Activated CD4-positive, alpha-beta T cell treated with anti-CD3 and anti-CD28 coated beads for 24 hours (primary cell): ENCODE measurements around the gene BAIAP3.

Source experiments
- DNase-seq, 2 donors: peaks; one replicate each; pipeline ENCODE4 v3.0.0-alpha.2; 2020; ENCODE audit warnings: low read depth in 2 of 2

Gene BAIAP3

DNA sequence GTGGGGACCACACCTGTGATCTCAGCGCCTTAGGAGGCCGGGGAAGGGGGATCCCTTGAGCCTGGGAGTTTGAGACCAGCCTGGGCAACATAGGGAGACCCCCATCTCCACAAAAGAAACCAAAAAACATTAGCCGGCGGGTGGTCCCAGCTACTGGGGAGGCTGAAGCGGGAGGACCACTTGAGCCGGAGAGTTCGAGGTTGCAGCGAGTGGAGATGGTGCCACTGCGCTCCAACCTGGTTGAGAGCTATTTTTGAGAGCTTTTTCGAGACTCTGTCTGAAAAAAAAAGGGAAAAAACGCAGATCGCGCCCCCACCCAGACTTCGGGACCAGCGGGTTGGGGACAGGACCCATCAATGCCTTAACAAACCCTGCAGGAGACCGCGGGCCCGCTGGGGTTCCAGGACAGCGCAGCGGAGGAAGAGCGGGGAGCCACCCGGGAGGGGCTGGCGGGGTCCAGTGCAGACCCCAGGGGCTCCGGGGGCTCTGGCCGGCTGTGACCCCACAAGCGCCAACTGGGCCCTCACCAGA, 762 bp upstream of the BAIAP3 start:
- DNase-seq, result no peak

- no peak for DNase-seq
Measured at GRCh38 chr16:1333854-1334700, 632 bp downstream of the BAIAP3 start.

GRCh38 chr16:1334739-1335138, 1.3 kb downstream of the BAIAP3 start:
- no peak for DNase-seq

DNA sequence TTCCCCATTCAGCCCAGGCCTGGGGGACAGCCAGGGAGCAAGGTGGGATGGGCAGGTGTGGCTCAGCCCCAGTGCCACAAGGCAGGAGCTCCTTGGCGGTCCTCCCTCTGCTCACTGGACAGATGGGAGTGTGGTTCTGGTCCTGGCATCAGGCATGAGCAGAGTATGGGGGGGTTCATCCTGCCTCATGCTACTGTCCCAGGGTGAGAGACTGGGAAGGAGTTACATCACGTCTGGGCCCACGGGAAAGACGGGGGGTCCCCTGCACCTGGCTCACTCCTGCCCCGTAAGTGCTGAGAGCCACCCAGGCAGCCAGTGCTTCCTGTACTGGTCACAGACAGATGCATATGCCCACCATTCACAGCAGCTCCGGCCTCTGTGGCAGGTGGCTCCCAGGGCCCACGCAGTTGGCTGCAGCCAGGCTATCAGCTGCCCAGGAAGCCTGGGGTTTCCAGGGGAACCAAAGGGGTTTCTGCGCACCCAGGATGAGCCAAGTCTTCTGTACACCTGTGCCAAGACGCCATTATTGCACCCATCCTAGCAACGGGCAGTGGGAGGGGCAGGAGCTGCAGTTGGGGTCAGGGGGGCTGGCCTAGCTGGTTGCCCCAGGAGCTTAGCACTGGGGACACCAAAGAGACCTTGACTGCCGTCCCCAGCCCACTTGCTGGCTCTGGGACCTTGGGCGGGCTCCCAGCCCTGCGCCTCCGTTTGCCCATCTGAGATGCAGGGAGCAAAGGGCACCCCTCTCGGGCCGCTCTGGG, 1.9 kb downstream of the BAIAP3 start:
- no peak for DNase-seq

GRCh38 chr16:1335996-1336395, 2.6 kb downstream of the BAIAP3 start:
- DNase-seq, result no peak

GRCh38 chr16:1336619-1337018, 3.2 kb downstream of the BAIAP3 start:
- no peak for DNase-seq

DNA sequence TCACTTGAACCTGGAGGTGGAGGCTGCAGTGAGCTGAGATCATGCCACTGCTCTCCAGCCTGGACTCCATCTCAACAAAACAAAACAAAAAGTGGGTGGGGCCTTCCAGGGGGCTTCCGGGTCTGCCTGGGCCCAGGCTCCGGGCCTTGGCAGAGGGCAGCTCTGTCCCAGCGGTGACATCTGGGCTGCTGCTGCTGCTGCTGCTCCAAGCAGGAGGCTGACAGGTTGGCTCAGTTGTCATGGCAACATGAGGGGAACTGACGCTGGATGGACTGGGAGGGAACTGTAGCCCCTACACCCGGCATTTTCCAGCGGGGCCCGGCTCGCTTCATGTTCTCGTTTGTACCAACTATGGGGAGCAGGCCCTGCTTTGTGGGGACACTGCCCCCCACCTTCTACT, 4.0 kb downstream of the BAIAP3 start:
- DNase-seq, result no peak

DNA sequence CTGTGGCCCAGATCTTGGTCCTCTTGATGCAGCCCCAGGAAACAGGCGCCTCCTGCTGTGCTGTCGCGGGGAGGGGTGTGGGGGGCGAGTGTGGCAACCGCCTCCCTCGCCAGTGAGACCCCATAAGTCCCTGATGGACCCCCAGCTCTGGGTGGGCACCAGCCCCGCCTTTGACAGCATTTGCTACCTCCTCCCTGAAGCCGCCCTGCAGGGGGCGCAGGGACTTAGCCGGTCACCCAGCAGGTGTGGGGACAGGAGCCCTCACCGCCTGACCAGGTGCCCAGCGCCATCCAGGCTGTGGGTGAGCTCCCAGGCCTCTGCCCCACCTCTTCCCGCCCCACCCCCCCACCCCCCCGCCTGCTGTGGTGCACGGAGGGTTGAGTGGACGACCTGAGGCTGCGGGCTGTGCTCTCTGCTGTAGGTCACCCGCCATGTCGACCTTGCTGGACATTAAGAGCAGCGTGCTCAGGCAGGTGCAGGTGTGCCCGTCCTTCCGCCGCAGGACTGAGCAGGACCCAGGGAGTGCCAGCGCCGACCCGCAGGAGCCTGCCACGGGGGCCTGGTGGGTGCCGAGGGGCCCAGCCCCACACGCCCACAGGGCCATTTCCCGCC, 4.8 kb downstream of the BAIAP3 start:
- DNase-seq, result no peak

- no peak for DNase-seq
Measured at GRCh38 chr16:1338855-1339675, 5.6 kb downstream of the BAIAP3 start.

GRCh38 chr16:1340730-1341494, 7.5 kb downstream of the BAIAP3 start:
- DNase-seq, result no peak

- no peak for DNase-seq
Measured at GRCh38 chr16:1341495-1342420, 8.3 kb downstream of the BAIAP3 start.

- DNase-seq, result peak; percentile 82 to 90
Measured at GRCh38 chr16:1342526-1343427, 9.3 kb downstream of the BAIAP3 start.

- no peak for DNase-seq
Measured at GRCh38 chr16:1343428-1344242, 10.2 kb downstream of the BAIAP3 start.

GRCh38 chr16:1344499-1344898, 11.1 kb downstream of the BAIAP3 start:
- no peak for DNase-seq

DNA sequence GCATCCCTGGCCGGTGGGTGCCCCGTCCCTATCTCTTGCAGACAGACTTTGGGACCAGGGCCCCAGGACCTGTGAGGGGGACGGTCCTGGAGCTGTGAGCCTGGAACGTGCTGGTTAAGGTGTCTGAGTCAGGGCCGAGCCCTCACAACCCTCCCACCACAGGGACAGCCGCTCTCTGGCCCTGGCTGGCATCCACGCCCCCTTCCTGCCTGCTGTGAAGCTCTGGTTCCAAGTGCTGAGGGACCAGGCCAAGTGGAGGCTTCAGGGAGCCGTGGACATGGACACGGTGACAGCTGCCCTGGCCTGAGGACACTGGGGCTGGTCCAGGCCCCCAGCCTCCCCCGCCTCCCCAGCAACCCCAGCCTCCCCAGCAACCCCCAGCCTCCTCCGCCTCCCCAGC, 11.6 kb downstream of the BAIAP3 start:
- DNase-seq, result no peak

DNA sequence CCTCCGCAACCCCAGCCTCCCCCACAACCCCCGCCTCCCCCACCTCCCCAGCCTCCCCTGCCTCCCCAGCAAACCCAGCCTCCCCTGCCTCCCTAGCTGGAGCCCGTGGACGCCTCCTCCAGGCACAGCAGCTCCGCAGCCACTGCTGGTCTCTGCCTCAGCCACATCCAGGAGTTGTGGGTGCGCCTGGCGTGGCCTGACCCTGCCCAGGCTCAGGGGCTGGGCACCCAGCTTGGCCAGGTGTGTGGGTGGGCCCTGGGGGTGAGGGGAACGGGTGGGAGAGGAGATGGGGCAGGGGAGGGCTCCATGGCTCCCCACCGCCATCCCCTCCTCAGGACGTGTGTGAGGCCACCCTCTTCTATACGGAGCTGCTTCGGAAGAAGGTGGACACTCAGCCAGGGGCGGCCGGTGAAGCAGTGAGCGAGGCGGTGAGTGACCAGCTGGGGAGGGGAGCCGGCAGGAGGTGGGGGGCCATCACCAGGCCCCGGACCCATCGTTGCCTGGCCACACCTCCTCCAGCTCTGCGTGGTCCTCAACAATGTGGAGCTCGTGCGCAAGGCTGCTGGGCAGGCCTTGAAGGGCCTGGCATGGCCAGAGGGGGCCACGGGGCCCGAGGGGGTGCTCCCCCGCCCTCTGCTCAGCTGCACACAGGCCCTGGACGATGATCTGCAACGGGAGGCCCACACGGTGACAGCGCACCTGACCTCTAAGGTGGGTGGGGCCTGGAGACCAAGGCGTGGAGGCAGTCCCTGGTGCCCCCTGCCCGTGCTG, 12.4 kb downstream of the BAIAP3 start:
- no peak for DNase-seq
